GM21528 (cell line): ENCODE data around the gene GALNTL6.
A peak's percentile ranks its signal among the peaks of the same experiment; 100 is the strongest.

ENCODE experiments used
- ATAC-seq: cut with Tn5 transposase; IDR thresholded peaks from one replicate; pipeline ENCODE4 v1.9.1; 2021; ENCODE audit warnings: mild to moderate bottlenecking, moderate library complexity; ENCODE audit not compliant: unreplicated experiment, low FRiP score

GALNTL6 gene

DNA sequence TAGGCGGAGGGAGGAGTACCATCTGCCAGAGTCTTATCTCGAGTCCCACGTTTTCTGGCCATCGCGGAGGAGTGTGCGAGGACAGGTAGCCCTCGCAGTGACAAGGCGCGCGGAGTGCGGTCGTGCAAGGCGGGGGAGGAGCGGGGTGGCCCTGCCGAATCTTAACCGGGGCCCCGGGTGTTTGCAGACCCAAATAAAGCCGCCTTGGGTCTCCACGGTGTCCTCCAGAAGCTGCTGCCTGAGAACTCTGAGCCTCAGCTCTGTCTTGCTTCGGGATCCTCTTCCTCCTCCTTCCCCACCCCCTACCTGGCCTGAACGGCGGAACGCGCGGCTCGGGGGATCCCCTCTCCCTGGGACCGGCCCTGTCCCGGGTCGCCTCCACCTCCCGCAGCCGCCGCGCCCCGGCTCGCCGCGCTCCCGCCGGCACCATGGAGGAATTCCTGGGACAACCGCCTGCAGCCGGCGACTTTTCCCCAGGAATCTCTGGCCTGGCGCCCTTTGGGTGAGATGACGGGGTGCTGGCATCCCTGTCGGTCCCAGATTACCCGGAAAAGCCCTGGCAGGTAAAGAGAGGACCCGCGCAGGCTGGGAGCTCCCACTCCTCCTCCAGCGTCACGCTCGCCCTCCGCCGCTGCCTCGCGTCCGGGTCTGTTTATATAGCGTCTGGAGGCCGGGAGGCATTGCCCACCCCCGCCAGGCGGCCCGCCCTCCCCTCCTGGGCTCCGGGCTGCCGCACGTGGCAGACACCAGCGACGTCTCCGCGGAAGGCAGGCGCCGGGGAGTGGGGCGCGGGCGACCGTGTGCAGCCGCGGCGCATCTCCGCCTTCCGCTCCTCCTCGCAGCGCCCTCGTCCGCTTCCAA is at the start of gene GALNTL6:
TSS of gene GALNTL6 (plus strand) at position 740 of the 861 bp plus-strand sequence.
- ATAC-seq = peak; percentile 70

- no peak for ATAC-seq
Measured at GRCh38 chr4:171765514-171765913, 47.7 kb upstream of the GALNTL6 start.

DNA sequence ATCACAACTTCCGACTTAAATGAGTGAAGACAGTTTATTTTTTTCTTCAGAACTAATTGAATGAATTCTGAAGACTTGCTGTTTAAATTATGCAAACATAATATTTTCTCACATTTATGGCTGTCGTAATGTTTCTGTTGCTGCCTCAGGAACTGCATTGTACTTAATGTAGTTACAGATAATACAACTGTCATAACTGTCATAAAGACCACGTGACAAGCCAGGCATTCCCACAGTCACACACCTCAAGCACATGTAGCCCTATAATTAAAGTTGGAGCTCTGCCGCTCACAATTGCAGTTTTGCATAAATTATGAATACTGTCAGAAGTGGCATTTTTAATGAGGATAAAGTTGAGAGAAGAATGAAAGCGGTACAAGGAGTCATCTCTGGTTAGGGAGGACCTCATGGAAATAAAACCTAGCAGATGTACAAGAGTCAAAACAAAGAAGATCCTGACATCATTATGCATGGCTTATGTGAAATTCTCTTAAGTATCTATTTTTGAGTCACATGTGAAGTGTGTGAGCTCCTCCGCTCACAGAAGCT is 38.5 kb upstream of the GALNTL6 start:
- no peak for ATAC-seq

- no peak for ATAC-seq
Measured at GRCh38 chr4:171779301-171779700, 33.9 kb upstream of the GALNTL6 start.

DNA sequence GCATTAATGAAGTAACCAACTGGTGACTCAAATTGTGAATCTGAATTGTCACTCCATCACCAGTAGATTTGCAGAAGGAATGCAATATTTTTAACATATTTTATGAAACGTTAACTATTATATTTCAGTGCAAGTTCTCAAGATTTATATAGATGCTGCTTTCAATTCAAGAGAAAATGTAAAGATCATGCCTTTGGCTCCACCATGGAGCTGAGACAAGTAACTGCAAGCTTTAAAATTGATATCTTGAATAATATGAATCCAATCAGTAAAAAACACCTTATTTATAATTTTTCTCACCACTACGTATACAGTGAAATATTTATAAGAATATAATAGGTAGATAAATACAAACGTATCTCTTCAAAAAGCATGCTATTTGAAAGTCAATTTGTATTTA is 27.8 kb upstream of the GALNTL6 start:
- no peak for ATAC-seq

GRCh38 chr4:171793723-171794122 is 19.5 kb upstream of the GALNTL6 start:
- no peak for ATAC-seq

DNA sequence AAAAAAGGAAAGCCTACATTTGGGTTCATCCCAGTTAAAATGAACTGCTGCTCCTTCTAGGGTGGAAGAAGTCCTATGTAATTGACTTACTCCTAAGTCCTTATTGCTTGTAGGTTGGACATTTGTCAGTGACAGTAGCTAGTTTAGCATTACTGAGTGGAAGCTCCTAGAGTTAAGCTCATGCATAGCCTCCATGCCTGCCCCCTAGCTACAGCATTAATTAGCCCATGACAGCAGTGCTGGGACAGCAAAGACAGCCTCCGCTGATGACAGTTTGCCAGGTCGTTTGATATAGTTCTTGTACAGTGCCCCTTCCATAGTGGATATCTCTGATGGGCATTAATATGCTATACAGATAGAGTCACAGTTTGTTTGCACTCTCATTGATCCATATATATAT is 18.7 kb upstream of the GALNTL6 start:
- no peak for ATAC-seq

GRCh38 chr4:171809854-171810253 is 3.4 kb upstream of the GALNTL6 start:
- no peak for ATAC-seq

DNA sequence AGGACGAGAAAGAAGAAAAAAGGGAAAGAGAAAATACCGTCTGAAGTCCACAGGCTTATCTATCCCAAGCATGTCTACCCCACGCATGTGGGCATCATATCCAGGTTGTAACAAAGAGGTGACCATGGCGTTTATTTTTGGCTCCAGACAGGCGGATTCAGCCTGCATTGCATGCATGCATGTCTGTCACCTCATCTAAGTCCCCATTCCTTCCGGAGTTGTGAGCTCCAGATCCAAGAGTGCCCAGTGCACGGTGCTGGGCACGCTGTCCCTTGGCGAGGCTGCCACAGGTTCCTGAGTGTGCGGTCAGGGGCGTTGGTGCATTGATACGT is 905 bp upstream of the GALNTL6 start:
- ATAC-seq = no peak

GRCh38 chr4:171813526-171814250 is 484 bp downstream of the GALNTL6 start:
- ATAC-seq = peak; percentile 45

DNA sequence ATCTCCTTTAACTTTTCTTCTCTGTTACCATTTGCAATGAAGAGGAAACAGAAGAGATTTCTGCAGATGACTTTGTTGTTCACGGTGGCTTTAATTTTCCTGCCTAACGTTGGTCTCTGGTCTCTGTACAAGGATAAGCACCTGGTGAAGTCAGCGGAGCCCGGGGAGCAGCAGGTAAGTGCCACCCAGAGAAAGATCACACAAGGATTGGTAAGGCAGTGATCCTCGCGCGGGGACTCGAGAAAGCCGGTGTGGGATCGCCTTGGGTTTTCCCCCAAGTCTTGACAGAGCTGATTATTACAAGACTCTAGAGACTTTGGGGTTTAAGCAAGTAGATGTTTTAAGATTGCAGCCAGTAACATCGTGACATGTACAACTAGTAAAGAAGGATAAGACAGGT is 1.3 kb downstream of the GALNTL6 start:
- no peak for ATAC-seq

GRCh38 chr4:171817026-171817425 is 3.8 kb downstream of the GALNTL6 start:
- no peak for ATAC-seq

DNA sequence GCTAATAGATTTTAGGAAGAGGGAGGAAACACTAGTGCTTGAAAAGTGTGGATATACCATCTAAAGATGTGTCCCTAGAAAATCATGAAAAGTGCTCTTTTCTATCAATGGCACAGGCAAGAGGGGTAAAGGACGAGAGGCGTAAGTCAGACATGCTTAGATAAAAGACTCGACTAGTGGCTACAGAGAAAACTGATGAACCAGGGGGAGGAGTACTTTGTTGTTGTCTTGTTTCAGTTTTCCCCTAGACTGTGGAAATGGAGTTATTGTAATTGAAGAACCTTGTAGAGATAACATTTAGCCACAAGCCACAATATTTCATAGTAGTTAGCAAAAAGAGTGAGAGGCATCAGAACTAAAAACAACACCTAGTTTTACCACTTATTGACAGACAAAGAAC is 21.4 kb downstream of the GALNTL6 start:
- no peak for ATAC-seq

- no peak for ATAC-seq
Measured at GRCh38 chr4:171843456-171843855, 30.3 kb downstream of the GALNTL6 start.

DNA sequence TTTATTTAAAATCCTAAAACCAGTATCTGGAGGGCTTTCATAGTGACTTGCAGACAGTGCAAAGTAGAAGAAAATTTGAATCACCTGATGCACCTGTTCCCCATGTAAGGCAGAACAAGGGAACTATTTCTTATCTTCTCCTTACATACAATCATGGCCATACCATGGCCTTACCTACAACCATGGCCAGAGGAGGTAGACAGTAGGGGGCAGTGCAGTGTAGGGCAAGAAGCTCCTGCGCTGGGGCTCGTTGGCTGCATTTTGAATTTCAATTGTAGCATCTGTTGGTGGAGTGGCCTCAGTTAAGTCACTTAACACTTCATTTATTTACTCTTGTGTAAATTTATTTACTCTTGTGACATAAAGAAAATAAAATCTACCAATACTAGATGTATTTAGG is 33.0 kb downstream of the GALNTL6 start:
- ATAC-seq = peak; percentile 76

DNA sequence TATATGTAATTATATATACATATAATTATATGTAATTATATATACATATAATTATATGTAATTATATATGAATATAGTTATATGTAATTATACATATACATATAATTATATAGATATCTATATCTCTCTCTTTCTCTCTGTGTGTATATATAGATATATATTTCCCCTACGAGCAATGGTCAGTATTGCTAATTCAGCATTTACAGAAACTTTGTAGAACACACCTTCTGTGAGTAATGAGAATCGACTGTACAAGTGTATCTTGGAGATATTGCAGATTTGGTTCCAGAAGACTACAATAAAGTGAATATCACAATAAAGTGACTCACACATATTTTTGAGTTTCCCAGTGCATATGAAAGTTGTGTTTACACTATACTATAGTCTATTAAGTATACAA is 33.7 kb downstream of the GALNTL6 start:
- ATAC-seq = no peak

DNA sequence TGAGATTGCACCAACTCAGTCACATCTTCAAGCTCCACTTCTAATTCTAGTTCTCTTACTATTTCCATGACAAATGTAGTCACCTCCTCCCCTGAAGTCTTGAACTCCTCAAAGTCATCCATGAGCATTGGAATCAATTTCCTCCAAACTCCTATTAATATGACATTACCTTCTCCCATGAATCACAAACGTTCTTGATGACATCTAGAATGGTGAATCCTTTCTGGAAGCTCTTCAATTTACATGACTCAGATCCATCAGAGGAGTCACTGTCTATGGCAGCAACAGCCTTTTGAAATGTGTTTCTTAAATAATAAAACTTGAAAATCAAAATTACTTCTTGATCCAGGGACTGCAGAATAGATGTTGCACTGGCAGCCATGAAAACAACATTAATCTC is 34.5 kb downstream of the GALNTL6 start:
- ATAC-seq = no peak

- ATAC-seq = no peak
Measured at GRCh38 chr4:171849686-171850222, 36.5 kb downstream of the GALNTL6 start.

- ATAC-seq = no peak
Measured at GRCh38 chr4:171851295-171851694, 38.1 kb downstream of the GALNTL6 start.

- no peak for ATAC-seq
Measured at GRCh38 chr4:171857302-171858012, 44.3 kb downstream of the GALNTL6 start.

DNA sequence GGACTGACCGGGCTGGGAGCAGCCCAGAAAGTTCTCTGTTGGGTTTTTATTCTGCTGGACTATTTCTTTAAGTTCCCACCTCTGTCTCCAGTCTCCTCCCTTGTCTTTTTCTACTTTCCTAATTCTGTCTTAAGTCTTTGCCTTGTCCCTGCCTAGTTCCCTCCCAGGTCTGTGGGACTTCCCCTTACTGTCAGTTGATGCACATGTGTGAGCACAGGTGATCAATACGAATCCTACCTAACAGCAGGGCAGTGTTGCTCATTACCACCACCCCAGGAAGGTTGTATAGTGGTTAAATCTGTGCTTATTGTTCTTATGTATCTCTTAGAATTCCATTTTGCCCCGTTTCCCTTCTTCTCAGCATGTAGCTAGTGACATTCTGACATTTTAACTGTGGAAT is 62.1 kb downstream of the GALNTL6 start:
- ATAC-seq = no peak
